Mesothelial cell of epicardium (in vitro differentiated cells): ENCODE results near the gene MRPS24. TPM values are rescaled to one million over a fixed set of nuclear protein-coding genes. Genes with fewer than 3 reads are reported as not detected.

Source experiments
- DNase-seq, 2 experiments: peaks; one replicate each; pipeline ENCODE4 v3.0.0; 2021; ENCODE audit warnings: low spot score in 2 of 2; ENCODE audit not compliant: unreplicated experiment in 2 of 2
- H3K27ac Mint-ChIP-seq: 2 replicates; pipeline ENCODE4 v1.8.0; 2021; ENCODE audit warnings: mixed read lengths
- H3K27me3 Mint-ChIP-seq: 2 replicates; pipeline ENCODE4 v1.8.0; 2021; ENCODE audit warnings: low read depth, mixed read lengths
- H3K36me3 Mint-ChIP-seq: 2 replicates; pipeline ENCODE4 v1.8.0; 2021; ENCODE audit warnings: mixed read lengths
- H3K4me1 Mint-ChIP-seq: 2 replicates; pipeline ENCODE4 v1.8.0; 2021; ENCODE audit warnings: mixed read lengths
- H3K4me3 Mint-ChIP-seq: 2 replicates; pipeline ENCODE4 v1.8.0; 2021; ENCODE audit warnings: mild to moderate bottlenecking, moderate library complexity, mixed read lengths
- H3K9me3 Mint-ChIP-seq: 2 replicates; pipeline ENCODE4 v1.8.0; 2021; ENCODE audit warnings: mixed read lengths
- CTCF ChIP-seq: fragments of 200-600 bp; sonication (generic); IDR thresholded peaks from one replicate; pipeline ENCODE4 v1.5.0; 2021; ENCODE audit warnings: antibody characterized with exemption; ENCODE audit not compliant: unreplicated experiment
- total RNA-seq: library from RNA; stranded (reverse); gene quantifications from 3 replicates; pipeline ENCODE4 v1.2.1, GENCODE V29; 2021

MRPS24 gene
- 59.4 to 66.6 TPM (median 65.5 TPM) in 3 replicates for total RNA-seq

- Mint-ChIP-seq H3K36me3 (peaks cover 15% of the 10 kb centered on the region), H3K27me3 (peaks cover 3% of the 10 kb centered on the region), H3K27ac (peak within 1 kb of the TSS; percentile 97), H3K9me3 (no peaks in the 10 kb centered on the region), H3K4me1 (peaks cover 28% of the 10 kb centered on the region), H3K4me3 (peak within 1 kb of the TSS; percentile 78)
- TF ChIP-seq CTCF, result no peak
- DNase-seq, result peak; percentile 91
These were observed at the start of gene MRPS24 for GRCh38 chr7:43869006-43869866. TSS of gene MRPS24 (minus strand) at chr7:43869517. CDS start at chr7:43869495, 22 bp downstream.

GRCh38 chr7:43915907-43916306 is 46.6 kb upstream of the MRPS24 start:
- no peak for DNase-seq
- TF ChIP-seq CTCF, result no peak
- H3K9me3 Mint-ChIP-seq, result peaks cover 6% of the 10 kb centered on the region
- no peak overlapping the region for H3K4me3 Mint-ChIP-seq
- H3K36me3 Mint-ChIP-seq, result peaks cover 14% of the 10 kb centered on the region
- no peaks in the 10 kb centered on the region for H3K27me3 Mint-ChIP-seq
- H3K4me1 Mint-ChIP-seq, result no peaks in the 10 kb centered on the region
- H3K27ac Mint-ChIP-seq, result no peak overlapping the region

- TF ChIP-seq CTCF, result no peak
- no peak for DNase-seq
- Mint-ChIP-seq H3K9me3 (peaks cover 6% of the 10 kb centered on the region), H3K27ac (no peak overlapping the region), H3K27me3 (no peaks in the 10 kb centered on the region), H3K4me1 (no peaks in the 10 kb centered on the region), H3K4me3 (no peak overlapping the region), H3K36me3 (peaks cover 11% of the 10 kb centered on the region)
These were observed 45.5 kb upstream of the MRPS24 start for GRCh38 chr7:43914795-43915194.

- Mint-ChIP-seq H3K9me3 (no peaks in the 10 kb centered on the region), H3K4me1 (peaks cover 16% of the 10 kb centered on the region), H3K4me3 (peak within 1 kb of the TSS; percentile 95), H3K27ac (peak within 1 kb of the TSS; percentile 99), H3K36me3 (no peaks in the 10 kb centered on the region), H3K27me3 (no peaks in the 10 kb centered on the region)
- TF ChIP-seq CTCF, result no peak
- DNase-seq, result peak; percentile 36 to 63
These were observed 37.2 kb upstream of the MRPS24 start, which contains the start of gene URGCP for GRCh38 chr7:43906331-43907010. TSS of gene URGCP (minus strand) at chr7:43906596. CDS start at chr7:43906575, 21 bp downstream.

GRCh38 chr7:43905956-43906330 is 36.6 kb upstream of the MRPS24 start:
- peak overlapping the region; percentile 99 for H3K27ac Mint-ChIP-seq
- no peak for TF ChIP-seq CTCF
- no peaks in the 10 kb centered on the region for H3K9me3 Mint-ChIP-seq
- DNase-seq, result peak in 1 of 2 experiments; percentile 55
- H3K36me3 Mint-ChIP-seq, result no peaks in the 10 kb centered on the region
- peak overlapping the region; percentile 95 for H3K4me3 Mint-ChIP-seq
- no peaks in the 10 kb centered on the region for H3K27me3 Mint-ChIP-seq
- peaks cover 16% of the 10 kb centered on the region for H3K4me1 Mint-ChIP-seq
